NCI-H187 (cell line): ENCODE data around the gene AK6.
"Not testable (repeated sequence)": the region's sequence is repeated elsewhere in the genome, so short reads cannot be mapped to it uniquely, and the experiment has no call there.

Experiments used
- DNase-seq, 2 experiments: peaks; one replicate each; lab custom pipeline; 2025; lab: John Stamatoyannopoulos, UW

The AK6 gene

DNA sequence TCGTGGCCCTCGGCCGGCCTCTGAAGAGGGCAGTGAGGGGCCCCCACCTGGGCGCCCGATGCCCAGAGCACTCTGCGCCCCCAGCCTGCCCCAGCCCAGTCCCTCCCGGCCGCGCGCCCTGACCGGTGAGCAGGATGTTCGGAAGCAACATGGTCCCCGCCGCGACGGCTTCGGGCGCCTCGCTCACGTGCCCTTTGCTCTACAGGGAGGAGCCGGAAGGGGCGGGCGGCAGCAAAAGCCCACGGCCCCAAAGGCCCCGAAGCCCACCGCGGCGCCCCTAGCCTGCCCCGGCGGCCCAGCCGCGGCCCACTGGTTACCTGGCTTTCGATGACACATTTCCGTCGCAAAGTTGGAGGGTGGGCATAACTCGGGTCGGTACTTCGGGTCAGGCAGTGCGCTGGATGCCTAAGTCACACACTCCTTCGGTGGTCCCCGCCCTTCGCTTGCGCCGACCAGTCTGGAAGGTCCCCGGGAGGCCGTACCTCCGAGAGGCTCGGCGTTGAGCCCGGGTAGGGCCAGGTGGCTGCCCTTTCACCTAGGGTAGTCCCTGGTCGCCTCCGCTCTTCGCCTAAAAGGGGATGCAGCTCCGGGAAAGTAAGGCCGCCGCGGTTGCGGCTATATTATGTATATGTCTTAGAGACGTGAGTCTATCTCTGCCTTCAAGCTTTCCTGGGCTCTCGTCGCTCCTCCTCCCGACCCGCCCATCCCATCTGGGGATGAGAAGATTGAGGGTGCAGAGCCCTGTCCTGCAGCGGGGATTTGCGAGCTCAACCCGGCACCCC, at the start of gene AK6, which contains the start of the genes RAD17 and TAF9:
AK6 (minus strand) TSS at position 181 of the 782 bp plus-strand sequence; CDS start at position 151, 30 bp downstream.
RAD17 (plus strand) TSS at position 479 of the 782 bp plus-strand sequence. CDS start 2,391 bp downstream, outside the sequence.
TAF9 (minus strand) TSS at position 181 of the 782 bp plus-strand sequence. CDS start 3,783 bp downstream, outside the sequence.
- DNase-seq, result peak; percentile 88 to 99

DNA sequence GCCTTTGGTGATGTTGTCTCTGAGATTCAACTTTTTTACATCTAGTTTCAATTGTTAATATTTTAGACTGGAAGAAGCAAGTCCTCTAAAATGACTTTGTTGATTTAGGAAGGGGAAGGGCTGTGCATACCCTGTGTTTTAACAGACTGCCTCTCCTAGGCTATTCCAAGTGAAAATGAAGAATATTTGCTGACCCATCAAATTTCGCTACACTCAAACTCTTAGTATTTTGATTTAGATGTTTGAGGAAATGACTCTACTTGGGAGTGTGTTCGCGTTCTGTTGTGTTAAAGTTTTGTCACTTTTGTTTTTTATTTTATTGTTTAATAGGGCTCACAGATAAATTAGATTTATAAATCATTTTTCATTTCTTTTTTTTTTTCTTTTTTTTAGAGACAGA, 49.2 kb upstream of the AK6 start:
- DNase-seq, result no peak

DNA sequence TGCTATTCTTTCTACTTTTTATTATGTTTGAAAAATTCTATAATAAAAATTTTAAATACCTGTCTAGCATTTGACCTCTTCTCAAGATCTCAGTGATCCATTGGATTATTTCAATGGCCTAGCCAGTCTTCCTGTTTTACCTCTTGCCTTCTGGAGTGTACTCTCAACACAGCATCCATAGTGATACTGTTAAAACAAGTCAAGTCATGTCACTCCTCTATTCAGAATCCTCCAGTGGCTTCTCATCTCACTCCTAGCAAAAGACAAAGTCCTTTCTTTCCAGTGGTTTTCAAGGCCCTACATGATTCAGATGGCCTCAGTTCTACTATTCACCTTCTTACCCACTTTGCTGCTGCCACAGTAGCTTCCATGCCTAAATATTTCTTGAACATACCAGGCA, 47.4 kb upstream of the AK6 start:
- DNase-seq, result no peak

DNA sequence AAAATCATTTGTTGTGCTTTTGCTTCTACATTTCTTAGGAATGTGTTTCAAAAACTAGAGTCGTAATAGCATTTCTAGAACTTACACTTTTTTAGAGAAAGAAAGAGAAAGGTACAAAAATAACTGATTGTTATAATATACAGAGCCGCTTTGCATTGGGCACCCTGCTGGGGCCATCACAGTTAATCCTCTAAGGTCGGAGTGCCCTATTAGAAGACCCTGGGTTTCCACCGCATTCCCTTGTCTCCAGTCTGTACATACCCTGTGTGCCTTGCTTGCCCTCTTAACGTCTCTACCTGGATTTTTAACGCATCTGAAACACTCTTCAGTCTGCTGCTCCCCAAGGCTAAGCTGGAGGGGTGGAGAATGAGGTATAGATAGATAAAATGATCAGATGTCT, 46.9 kb upstream of the AK6 start:
- DNase-seq, result no peak

DNA sequence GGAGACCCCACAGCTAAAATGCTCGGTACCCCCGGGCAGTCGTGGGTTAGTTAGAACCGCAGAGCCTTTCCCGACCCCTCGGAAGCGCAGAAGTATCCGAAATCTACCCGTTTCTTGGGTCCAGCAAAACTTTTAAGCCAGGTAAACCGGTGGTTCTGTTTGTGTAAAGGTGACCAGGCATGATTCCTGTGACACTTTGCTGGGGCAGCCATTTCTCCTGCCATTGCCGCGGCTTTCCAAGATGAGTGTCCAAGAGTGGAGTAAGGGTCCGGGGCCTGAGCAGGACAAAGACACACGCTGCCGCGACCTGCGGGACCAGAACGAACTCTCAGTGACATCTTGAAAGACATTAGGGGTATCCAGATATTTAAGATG, 46.3 kb upstream of the AK6 start:
- DNase-seq, result no peak

DNA sequence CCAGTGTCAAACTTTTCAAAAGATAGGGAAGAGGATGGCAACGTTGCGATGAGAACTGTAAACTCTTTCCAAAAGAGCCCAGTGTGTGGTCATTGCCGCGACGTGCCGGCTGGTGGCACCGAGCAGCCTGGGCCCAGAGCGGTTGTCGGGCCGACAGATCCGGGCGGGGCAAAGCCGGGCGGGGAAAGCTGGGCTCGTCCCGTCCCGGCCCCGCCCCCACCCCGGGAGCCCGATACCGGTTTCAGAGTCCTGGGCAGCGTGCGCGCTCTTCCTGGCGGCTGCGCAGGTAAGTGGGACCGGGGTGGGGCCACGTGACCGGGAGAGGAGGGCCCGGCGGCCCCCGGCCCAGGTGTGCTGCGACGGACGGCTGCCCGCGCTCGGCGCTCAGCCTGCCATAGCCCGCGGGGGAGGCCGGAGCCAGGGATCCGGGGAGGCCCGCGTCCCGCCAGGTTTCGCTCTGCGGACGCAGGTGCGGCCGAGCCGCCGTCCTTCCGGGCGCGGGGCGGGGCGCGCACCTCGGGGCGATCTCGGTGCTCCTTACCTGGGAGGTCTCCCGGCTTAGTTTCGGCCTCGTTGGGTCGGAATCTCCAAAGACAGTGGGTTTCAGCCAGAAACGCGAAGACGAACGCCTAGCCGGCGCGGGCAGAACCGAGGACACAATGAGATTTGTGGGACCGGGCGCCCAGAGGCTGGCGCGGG, 45.7 kb upstream of the AK6 start, which contains the start of gene MARVELD2:
MARVELD2 (plus strand) TSS at position 232 of the 699 bp plus-strand sequence. CDS start 4,270 bp downstream, outside the sequence.
- peak; percentile 90 to 98 for DNase-seq

DNA sequence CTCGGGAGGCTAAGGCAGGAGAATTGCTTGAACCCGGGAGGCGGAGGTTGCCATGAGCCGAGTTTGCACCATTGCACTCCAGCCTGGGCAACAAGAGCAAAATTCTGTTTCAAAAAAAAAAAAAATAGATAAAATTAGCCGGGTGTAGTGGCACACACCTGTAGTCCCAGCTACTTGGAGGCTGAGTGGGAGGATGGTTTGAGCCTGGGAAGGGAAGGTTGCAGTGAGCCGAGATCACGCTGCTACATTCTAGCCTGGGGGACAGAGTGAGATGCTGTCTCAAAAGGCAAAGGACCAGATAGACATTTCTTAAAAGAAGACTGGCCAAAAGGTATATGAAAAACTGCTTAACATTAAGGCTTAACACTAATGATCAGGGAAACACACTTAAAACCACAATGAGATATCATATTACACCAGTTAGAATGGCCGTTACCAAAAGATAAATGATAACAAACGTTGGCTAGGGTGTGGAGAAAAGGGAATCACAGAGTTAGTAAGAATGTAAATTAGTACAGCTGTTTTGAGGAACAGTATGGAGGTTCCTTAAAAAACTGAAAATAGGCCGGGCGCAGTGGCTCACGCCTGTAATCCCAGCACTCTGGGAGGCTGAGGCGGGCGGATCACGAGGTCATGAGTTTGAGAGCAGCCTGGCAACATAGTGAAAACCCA, 35.5 kb upstream of the AK6 start:
- no peak for DNase-seq

DNA sequence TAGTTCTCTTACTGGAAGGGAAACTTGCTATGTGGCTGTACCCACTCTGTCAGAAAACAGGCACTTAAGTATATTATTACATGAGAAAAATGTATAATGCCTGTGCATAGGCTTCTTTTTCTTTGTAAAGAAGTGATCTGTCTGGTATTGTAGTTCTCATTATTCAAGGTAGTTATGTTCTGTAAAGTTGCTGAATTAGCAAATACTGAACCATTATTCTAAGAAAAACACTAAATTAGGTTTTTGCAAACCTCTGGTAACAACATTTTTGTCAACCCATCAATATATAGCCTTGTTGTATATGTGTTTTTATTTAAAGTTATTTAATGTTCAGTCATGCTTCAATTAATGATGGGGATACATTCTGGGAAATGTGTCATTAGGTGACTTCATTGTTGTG, 9.1 kb upstream of the AK6 start:
- no peak for DNase-seq

DNA sequence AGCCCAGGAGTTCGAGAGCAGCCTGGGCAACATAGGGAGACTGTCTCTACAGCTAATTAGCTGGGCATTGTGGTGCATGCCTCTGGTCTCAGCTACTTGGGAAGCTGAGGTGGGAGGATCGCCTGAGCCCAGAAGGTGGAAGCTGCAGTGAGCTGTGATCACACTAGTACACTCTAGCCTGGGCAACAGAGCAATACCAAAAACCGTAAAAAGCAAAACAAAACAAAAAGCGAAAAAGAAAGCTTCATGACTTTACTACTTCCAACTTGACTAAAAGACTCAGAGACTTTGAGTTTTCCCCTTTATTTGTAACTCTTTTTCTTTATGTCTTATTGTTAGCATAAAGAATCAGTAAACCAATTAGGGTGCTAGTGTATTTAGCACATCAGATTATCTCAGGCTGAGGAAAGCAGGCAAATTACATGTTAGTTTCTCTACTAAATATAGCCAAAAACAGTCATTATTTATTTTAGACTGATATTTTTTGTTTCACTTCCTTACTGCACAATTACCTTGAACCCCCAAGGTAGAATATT, 5.7 kb upstream of the AK6 start:
- DNase-seq, result no peak

DNA sequence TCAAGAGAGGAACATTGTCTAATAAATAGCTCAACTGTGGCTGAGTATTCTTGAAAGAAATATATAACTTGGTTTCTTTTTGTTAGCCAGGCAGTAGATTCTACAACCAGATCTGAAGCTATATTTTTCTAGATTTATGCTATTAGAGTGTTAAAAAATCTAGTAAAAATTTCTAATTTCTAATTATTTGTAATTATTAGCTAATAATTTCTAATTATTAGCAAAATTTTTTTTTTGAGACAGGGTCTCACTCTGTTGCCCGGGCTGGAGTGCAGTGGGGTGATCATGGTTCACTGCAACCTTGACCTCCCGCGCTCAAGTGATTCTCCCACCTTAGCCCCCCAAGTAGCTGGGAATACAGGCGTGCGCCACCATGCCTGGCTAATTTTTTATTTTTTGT, 3.1 kb upstream of the AK6 start:
- DNase-seq, result no peak

DNA sequence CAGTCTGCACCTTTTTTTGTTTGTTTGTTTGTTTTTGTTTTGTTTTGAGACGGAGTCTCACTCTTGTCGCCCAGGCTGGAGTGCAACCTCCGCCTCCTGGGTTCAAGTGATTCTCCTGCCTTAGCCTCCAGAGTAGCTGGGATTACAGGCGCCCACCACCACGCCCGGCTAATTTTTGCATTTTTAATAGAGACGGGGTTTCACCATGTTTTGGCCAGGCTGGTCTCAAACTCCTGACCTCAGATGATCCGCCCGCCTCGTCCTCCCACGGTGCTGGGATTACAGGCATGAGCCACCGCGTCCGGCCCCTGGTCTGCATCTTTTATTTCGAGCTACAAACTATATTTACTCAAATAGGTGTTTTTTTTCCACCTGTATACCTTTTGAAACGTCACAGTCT, 1.0 kb upstream of the AK6 start:
- not testable (repeated sequence) for DNase-seq

DNA sequence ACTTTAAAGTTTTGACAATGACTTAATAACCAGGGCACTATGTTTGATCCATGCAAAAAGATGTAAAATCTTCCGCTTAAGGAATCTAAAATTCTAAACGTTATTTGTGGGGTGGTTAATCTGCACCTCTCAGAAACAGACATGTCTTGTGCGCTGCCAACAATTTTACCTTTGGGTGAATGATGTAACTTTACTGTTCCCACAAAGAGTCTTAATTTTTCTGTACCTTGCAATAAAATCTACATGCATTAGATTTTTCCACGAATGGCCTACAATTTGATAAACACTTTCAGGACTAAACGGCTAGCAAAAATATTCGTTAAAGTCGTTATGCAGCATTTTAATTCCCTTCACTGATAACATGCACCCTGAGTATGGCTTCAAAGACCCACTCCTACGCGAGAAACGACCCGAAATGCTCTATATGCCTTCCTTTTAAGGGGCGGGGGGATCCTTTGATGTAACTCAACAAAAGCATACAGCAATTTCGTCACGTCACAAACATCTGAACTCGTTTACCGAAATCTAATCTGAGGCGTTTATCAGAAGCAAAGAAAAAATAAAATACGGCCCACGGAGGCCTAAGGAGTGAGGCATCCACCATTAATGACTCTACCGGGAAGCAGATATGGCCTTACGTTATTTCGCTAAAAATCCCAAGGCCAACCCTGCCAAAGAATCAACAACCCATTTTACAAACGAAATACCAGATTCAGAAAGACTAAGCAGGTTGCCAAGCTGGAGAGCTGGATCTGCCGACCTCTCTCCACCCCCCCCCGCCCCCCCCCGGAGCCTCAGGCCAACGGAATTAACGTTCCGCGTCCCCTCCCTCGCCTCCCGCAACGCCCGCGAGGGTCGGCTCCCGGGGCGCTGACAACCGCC, 621 bp downstream of the AK6 start:
- peak in 1 of 2 experiments; percentile 79 for DNase-seq

DNA sequence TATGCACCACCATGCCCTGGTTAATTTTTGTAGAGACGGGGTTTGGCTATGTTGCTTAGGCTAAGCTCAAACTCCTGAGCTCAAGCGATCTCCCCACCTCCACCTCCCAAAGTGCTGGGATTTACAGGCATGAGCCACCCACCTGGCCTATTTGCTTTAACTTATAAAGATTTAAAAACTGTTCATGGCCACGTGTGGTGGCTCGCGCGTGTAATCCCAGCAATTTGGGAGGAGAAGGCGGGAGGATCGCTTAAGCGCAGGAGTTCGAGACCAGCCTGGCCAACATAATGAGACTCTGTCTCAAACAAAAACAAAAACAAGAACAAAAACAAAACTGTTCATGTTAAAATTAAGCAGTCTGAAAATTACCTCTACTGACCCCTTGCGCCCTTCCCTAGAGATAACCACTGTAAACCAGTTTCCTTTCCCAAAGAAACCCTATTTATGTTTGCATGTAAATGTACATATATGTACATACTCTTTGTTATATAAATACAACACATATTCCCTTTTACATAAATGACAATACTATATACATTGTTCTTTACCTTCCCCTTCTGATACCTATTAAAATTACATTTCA, 1.5 kb downstream of the AK6 start:
- DNase-seq, result no peak

DNA sequence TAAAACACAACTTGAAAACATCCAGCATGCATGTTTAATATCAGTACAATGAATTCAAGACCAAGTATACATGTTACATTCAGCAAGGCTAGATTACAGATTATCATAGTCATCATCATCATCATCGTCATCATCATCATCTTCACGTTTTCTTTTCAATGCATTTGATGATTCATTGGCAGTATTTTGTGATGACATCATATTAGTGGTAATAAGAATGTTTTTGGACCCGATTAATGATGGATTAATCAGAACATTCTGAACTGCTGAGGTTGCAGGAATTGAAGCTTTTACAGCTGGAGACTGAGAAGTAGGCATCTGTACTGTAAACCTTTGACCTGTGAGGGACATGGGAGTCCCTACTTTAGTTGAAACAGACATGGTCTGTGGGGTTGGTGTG, 4.5 kb downstream of the AK6 start:
- DNase-seq, result no peak

DNA sequence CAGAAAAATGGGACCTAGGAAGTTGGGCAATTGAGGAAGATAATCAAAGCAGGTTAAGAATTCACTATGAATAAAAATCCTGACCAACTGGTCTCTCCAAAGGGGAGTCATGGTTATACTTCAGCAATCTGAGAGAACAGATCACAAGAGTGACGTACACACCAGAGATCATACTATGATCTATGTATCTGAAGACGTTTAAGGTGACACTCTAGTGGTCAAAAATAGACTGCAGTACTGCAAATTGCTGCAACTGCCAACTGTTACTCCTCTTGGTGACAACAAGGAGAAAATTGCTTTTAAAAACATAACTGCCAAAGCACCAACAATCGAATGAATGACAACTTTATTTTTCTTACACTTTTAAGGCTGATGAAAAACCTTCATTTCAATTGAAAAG, 4.9 kb downstream of the AK6 start:
- DNase-seq, result no peak

DNA sequence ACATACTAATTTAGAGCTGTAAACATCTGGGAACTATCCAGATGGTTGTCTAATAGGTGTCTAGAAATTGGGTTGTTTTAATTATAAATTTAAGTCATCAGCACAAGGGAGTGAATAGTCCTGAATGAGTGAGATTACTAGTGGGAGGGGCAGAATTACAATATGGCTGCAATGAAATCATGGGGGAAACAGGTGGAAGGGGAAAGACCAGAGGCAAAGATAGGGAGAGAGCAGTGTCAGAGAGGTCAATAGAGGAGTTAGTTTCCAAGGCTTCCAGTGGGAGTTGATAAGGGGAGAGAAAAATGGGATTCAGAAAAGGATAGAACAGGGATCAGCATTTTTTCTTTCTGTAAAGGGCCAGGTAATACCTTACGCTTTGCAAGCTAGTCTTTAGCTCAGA, 8.9 kb downstream of the AK6 start:
- DNase-seq, result no peak

DNA sequence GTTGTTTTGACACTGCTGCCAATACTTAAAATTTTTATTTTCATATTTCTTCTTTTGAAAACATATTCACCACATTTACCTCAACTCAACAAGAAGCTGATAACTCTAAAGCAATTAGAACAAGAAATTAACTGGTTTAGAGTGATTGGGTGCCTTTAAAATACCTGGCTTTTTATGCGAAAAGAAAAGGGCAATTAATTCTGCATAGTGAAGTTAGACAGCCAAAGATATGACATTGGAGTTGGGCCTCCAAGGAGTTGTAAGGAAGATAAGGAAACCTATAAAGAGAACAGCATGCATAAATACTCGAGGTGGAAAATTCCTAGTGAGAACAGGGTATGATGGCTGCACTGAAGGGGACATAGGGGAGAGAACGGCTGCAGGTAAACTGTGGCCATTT, 9.6 kb downstream of the AK6 start:
- DNase-seq, result no peak

DNA sequence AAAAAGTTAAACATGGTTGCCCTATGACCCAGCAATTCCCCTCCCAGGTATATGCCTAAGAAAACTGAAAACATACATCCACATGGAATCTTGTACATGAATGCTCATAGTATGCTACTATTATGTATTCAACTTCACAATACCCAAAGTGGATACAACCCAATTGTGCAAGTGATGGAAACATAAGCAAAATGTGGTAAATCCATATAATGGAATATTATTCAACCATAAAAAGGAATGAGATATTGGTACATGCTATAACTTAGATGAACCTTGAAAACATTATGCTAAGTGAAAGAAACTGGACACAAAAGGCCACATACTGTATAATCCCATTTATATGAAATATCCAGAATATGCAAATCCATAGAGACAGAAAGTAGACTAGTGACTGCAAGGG, 18.7 kb downstream of the AK6 start:
- DNase-seq, result no peak

DNA sequence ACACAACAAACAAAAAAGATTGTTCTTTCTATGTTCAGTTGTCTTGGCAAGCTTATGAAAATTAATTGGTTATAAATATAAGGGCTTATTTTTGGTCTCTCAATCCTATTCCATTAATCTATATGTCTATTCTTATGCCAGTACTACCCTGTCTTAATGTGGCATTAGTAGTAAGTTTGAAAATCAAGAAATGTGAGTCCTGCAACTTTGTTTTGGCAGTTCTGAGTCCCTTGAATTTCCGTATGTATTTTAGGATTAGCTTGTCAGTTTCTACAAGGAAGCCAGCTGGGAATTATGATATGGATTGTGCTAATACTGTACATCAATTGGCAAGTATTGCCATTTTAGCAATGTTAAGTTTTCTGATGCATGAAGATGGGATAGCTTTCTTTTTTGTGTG, 26.2 kb downstream of the AK6 start:
- DNase-seq, result no peak

DNA sequence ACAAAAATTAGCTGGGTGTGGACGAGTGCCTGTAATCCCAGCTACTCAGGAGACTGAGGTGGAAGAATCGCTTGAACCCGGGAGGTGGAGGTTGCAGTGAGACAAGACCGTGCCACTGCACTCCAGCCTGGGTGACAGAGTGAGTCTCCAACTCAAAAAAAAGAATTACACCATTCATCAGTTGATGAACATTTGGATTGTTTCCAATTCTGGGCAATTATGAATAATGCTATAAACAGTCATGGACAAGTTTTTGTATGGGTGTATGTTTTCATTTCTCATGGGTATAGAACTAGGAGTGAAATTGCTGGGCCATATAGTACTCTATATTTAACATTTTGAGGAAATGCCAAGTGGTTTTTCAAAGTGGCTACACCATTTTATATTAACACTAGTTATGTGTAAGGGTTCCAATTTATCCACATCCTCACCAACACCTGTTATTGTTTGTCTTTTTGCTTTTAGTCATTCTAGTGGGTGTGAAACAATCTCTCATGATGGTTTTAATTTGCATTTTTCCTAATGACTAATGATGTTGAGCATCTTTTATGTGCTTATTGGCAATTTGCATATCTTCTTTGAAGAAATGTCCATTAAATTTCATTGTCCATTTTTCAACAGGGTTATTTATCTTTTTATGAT, 27.7 kb downstream of the AK6 start:
- no peak for DNase-seq
